ENCODE results near the gene ARHGAP32.

Gene ARHGAP32

DNA sequence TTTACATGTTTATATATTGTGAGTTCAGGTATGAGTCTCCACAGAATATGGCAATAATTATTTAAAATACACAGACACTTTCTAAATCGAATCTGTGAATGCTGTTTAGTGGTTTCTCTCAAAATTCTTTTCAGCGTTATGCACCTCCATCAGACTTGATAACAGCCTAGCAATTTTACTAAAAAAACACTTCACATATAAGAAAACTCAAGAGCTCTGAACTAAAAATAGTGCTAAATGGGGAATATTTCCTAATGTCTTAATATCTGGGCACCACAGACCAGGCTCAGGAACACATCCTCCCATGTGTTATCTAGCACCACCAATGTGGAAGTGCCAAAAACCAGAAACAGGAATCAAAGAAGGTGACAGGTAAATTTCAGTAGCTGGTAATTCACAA is 47.9 kb downstream of the ARHGAP32 start:
- H3K4me3 ChIP-seq (ENCODE audit: insufficient read depth, low read length, poor library complexity, severe bottlenecking): no peak overlapping the region
- H3K9me3 ChIP-seq (ENCODE audit: insufficient read depth, low read length): no peaks in the 10 kb centered on the region
- H3K9ac ChIP-seq (ENCODE audit: low read length): no peak overlapping the region
- TF ChIP-seq, protein P1, sequence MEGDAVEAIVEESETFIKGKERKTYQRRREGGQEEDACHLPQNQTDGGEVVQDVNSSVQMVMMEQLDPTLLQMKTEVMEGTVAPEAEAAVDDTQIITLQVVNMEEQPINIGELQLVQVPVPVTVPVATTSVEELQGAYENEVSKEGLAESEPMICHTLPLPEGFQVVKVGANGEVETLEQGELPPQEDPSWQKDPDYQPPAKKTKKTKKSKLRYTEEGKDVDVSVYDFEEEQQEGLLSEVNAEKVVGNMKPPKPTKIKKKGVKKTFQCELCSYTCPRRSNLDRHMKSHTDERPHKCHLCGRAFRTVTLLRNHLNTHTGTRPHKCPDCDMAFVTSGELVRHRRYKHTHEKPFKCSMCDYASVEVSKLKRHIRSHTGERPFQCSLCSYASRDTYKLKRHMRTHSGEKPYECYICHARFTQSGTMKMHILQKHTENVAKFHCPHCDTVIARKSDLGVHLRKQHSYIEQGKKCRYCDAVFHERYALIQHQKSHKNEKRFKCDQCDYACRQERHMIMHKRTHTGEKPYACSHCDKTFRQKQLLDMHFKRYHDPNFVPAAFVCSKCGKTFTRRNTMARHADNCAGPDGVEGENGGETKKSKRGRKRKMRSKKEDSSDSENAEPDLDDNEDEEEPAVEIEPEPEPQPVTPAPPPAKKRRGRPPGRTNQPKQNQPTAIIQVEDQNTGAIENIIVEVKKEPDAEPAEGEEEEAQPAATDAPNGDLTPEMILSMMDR (IDR thresholded peaks at IDR 0.05; ENCODE audit: insufficient read depth, low read length, poor library complexity, severe bottlenecking): no peak
- TF ChIP-seq EZH2phosphoT487 (conservative IDR thresholded peaks at IDR 0.05; ENCODE audit: low read length): no peak
- H3K27me3 ChIP-seq (ENCODE audit: low read length): no peaks in the 10 kb centered on the region
- H4K20me1 ChIP-seq (ENCODE audit: low read depth, low read length): no peaks in the 10 kb centered on the region
- H3K4me2 ChIP-seq (ENCODE audit: low read depth, low read length, poor library complexity, severe bottlenecking): no peak overlapping the region
- no peaks in the 10 kb centered on the region for H3K36me3 ChIP-seq (ENCODE audit: low read length)
- no peak overlapping the region for H3K27ac ChIP-seq (ENCODE audit: low read depth, low read length)
- no peaks in the 10 kb centered on the region for H3K79me2 ChIP-seq (ENCODE audit: insufficient read depth, low read length)
- no peak overlapping the region for H2AFZ ChIP-seq (ENCODE audit: low read depth, low read length, severe bottlenecking)
- H3F3A ChIP-seq (ENCODE audit: insufficient read depth): no peaks in the 10 kb centered on the region
- no peaks in the 10 kb centered on the region for H3K9me2 ChIP-seq (replicated peaks; ENCODE audit: insufficient read depth, low read length)

DNA sequence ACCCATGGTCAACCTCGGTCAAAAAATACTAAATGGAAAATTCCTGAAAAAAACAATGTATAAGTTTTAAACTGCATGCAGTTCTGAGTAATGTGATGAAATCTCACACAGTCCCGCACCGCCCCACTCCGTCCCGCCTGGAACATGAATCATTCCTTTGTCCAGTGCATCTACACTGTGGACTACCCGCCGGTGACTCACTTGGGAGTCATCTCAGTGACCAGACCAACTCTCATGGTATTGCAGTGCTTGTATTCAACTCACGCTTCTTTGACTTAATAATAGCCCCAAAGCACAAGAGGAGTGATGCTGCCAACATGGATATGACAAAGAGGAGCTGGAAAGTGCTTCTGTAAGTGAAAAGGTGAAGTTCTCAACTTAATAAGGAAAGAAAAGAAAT is 48.8 kb downstream of the ARHGAP32 start:
- no peak overlapping the region for H3K9ac ChIP-seq (ENCODE audit: low read length)
- no peaks in the 10 kb centered on the region for H3K9me3 ChIP-seq (ENCODE audit: insufficient read depth, low read length)
- no peak overlapping the region for H3K27ac ChIP-seq (ENCODE audit: low read depth, low read length)
- no peak overlapping the region for H3K4me3 ChIP-seq (ENCODE audit: insufficient read depth, low read length, poor library complexity, severe bottlenecking)
- no peaks in the 10 kb centered on the region for H3K27me3 ChIP-seq (ENCODE audit: low read length)
- no peak overlapping the region for H2AFZ ChIP-seq (ENCODE audit: low read depth, low read length, severe bottlenecking)
- no peak overlapping the region for H3K4me2 ChIP-seq (ENCODE audit: low read depth, low read length, poor library complexity, severe bottlenecking)
- no peaks in the 10 kb centered on the region for H3K9me2 ChIP-seq (replicated peaks; ENCODE audit: insufficient read depth, low read length)
- TF ChIP-seq, protein P1 (IDR thresholded peaks at IDR 0.05; ENCODE audit: insufficient read depth, low read length, poor library complexity, severe bottlenecking): no peak
- TF ChIP-seq EZH2phosphoT487 (conservative IDR thresholded peaks at IDR 0.05; ENCODE audit: low read length): no peak
- no peaks in the 10 kb centered on the region for H4K20me1 ChIP-seq (ENCODE audit: low read depth, low read length)
- H3K79me2 ChIP-seq (ENCODE audit: insufficient read depth, low read length): no peaks in the 10 kb centered on the region
- no peaks in the 10 kb centered on the region for H3F3A ChIP-seq (ENCODE audit: insufficient read depth)
- H3K36me3 ChIP-seq (ENCODE audit: low read length): no peaks in the 10 kb centered on the region

DNA sequence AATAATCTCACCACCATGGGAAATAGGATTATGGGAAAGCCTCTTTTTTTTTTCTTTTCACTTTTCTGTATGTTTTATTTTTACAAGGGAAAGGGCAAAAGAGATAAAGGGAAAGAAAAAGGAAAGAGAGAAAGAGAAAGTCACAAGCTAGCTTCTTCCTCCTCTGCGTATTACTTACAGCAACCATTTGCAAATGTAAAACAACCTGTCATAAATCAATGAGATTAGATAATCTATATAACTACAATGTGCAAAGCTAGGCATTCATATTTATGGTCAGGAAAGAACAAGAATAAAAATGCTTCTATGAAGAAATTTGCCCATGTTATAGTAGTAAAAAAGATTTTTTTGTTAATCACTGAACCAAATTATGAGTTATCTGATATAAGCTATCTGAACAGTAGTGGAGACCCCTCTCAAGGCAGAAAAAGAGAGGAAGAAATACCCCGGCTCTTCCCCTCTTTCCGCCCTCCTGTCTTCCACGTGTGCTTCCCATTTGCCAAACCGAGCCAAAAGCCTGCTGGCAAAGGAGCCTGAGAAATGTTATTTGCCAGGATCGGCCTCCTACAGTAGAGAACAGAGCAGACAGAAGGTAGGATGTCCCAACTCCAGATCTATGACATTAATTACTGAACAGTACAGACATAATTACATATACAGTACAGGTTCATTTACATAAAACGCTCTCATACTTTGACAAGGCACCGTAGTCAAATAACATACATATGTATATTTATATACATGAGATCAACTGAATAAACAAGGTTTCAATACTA is 50.2 kb downstream of the ARHGAP32 start:
- TF ChIP-seq EZH2phosphoT487 (conservative IDR thresholded peaks at IDR 0.05; ENCODE audit: low read length): no peak
- TF ChIP-seq, protein P1 (IDR thresholded peaks at IDR 0.05; ENCODE audit: insufficient read depth, low read length, poor library complexity, severe bottlenecking): no peak
- no peaks in the 10 kb centered on the region for H3K9me2 ChIP-seq (replicated peaks; ENCODE audit: insufficient read depth, low read length)
- no peaks in the 10 kb centered on the region for H3K27me3 ChIP-seq (ENCODE audit: low read length)
- no peaks in the 10 kb centered on the region for H4K20me1 ChIP-seq (ENCODE audit: low read depth, low read length)
- no peaks in the 10 kb centered on the region for H3K9me3 ChIP-seq (ENCODE audit: insufficient read depth, low read length)
- H2AFZ ChIP-seq (ENCODE audit: low read depth, low read length, severe bottlenecking): no peak overlapping the region
- H3K79me2 ChIP-seq (ENCODE audit: insufficient read depth, low read length): no peaks in the 10 kb centered on the region
- no peak overlapping the region for H3K27ac ChIP-seq (ENCODE audit: low read depth, low read length)
- no peaks in the 10 kb centered on the region for H3F3A ChIP-seq (ENCODE audit: insufficient read depth)
- H3K36me3 ChIP-seq (ENCODE audit: low read length): no peaks in the 10 kb centered on the region
- H3K9ac ChIP-seq (ENCODE audit: low read length): no peak overlapping the region
- no peak overlapping the region for H3K4me2 ChIP-seq (ENCODE audit: low read depth, low read length, poor library complexity, severe bottlenecking)
- no peak overlapping the region for H3K4me3 ChIP-seq (ENCODE audit: insufficient read depth, low read length, poor library complexity, severe bottlenecking)
